Lower lobe of right lung (tissue), 2 donors: Measurements from ENCODE around the gene NFU1. TPM values are rescaled to one million over a fixed set of nuclear protein-coding genes. Genes with fewer than 3 reads are reported as not detected.

Source experiments
- ATAC-seq, 2 donors: fragments of 200-7000 bp; cut with Tn5 transposase; one replicate each; pipeline ENCODE4 v1.9.1; 2020 to 2022; ENCODE audit warnings: mild to moderate bottlenecking in 2 of 2, moderate library complexity in 2 of 2
- DNase-seq: peaks from one replicate; pipeline ENCODE4 v3.0.0-alpha.2; 2020
- H3K27ac ChIP-seq: fragments of 200-600 bp; one replicate; pipeline ENCODE4 v1.8.0; 2022
- H3K27me3 ChIP-seq: fragments of 200-600 bp; one replicate; pipeline ENCODE4 v1.8.0; 2022; ENCODE audit warnings: low read depth
- H3K36me3 ChIP-seq: fragments of 200-600 bp; one replicate; pipeline ENCODE4 v1.8.0; 2022; ENCODE audit warnings: mild to moderate bottlenecking
- H3K4me1 ChIP-seq: fragments of 200-600 bp; one replicate; pipeline ENCODE4 v1.8.0; 2022
- H3K4me3 ChIP-seq: fragments of 200-600 bp; one replicate; pipeline ENCODE4 v1.8.0; 2022; ENCODE audit warnings: mild to moderate bottlenecking
- H3K9me3 ChIP-seq: fragments of 200-600 bp; one replicate; pipeline ENCODE4 v1.8.0; 2022
- CTCF ChIP-seq: fragments of 200-600 bp; IDR thresholded peaks from one replicate; pipeline ENCODE4 v1.8.0; 2022; ENCODE audit warnings: antibody characterized with exemption, mild to moderate bottlenecking
- intact Hi-C: fragments of 100-400 bp; cut with DNase I; formaldehyde crosslinking; loops from one replicate; pipeline ENCODE4 v1.11.0; 2022
- total RNA-seq: library from RNA; stranded (reverse); fragmentation: NEBNext Ultra II Directional; extraction: Animal tissue kit (Norgen Biotek cat#: 25700); gene quantifications from one replicate; pipeline ENCODE4 v1.2.1, GENCODE V29; 2021
- donor health status: DM: no; HTN: yes; CAD: no; lungs with severe emphysema.

Gene NFU1
- total RNA-seq, 1 donor from 2014 or later = 44.2 TPM

DNA sequence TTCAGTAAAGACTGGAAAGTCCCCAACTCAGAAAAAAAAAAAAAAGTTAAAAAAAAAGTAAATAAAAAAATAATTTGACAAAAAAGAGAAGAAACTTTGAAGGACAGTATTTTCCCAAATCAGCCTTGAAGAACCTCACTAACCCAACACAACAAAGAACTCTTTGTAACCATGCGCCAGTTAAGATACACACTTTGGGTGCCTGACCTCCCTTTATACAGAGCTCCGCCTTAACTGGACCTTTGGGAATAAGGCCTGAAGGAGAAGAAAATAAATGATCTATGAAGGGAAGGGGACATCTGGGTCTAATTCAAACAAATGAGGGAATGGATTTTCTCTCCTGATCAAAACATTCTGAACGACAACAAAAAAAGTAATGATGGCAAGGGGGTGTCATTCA lies 48.0 kb downstream of the NFU1 start:
- no peak for ATAC-seq
- intact Hi-C loops = no loop called here

DNA sequence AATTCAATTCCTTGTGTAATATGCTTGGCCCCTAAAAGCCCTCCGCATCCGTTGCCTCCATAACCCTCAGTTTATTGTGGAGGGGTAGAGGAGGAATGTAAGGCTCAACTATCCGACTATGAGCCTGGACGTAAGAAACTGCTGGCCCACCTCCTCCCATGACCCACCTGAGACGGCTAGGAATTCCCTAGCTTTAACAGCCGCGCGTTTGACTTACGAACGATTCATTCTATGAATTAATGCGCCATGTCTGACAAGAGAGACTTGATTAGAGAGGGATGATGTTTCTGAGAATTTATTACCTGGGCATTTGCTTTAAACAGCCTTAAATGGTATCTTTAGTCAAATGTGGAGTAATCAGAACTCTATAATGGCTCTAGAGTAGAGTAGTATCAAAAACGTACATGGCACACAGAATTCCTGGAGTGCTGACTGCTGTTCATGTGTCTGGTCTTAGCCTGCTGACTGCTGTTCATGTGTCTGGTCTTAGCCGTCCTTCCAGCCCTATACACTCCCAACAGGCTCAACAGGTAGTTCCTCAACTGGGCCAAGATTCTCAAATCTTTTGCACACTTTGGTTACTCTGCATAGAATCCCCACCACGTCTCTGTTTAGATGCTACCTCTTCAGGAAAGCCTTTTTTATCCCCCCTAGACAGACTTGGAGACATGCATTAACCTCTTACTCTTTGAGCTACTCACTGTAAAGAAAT lies 49.3 kb downstream of the NFU1 start:
- peaks cover 40% of the 10 kb centered on the region for H3K4me1 ChIP-seq
- intact Hi-C loops = no loop called here
- no peak for DNase-seq

More for the DNA sequence above, 48.0 kb downstream of the NFU1 start:
- DNase-seq = no peak
- peaks cover 5% of the 10 kb centered on the region for H3K36me3 ChIP-seq
- TF ChIP-seq CTCF = no peak
- no peak overlapping the region for H3K27ac ChIP-seq
- H3K4me1 ChIP-seq = peaks cover 27% of the 10 kb centered on the region
- H3K4me3 ChIP-seq = no peak overlapping the region
- no peaks in the 10 kb centered on the region for H3K27me3 ChIP-seq
- no peaks in the 10 kb centered on the region for H3K9me3 ChIP-seq

DNA sequence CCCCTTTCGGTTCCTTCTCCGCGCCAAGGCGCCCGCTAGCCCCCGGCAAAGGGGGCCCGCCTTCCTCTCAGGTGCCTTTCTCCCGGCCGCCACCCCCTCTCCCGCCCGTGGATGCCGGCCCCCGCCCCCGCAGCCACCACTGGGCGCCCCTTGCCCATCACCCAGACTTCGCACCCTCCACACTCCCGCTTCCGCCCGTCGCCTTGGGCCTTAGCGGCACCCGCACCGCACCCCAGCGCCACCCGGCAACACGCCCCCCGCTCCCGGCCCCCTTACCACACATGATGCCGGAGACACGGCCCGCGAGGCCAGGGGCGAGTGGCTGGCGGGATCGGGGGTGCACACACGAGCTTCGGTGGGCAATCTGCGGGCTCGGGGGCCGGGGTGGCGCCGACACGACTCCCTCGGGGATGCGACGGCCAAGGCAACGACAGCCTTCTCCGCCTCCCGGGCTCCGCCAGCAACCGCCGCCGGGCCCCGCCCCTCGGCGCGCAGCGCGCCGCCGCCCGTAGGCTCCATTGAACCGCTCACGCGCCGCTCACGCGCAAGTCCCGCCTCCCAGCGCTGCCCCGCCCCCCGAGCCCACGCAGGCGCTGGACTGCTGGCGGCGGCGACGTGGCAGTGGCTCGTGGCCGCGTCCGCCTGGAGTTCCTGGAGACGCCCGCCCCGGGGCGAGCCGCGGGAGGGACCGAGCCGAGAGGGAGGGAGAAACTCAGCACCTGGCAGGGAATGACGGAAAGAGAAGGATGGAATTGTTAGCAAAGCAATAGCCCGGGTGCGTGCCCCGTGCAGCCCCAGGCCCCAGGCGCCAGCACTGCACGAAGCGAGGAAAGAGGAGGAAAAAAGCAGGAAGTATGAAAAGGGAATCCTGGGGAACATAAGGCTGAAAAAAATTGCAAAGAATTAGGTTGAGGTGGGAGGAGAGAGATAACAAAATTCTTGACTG lies 50.2 kb downstream of the NFU1 start, which contains the start of gene GFPT1:
GFPT1 (minus strand) TSS at position 439 of the 946 bp plus-strand sequence; CDS start at position 283, 156 bp downstream.
- peak within 1 kb of the TSS; percentile 83 for H3K4me3 ChIP-seq
- H3K27me3 ChIP-seq = no peaks in the 10 kb centered on the region
- no peaks in the 10 kb centered on the region for H3K36me3 ChIP-seq
- intact Hi-C loops = no loop called here
- H3K9me3 ChIP-seq = no peaks in the 10 kb centered on the region
- no peak for TF ChIP-seq CTCF
- peaks cover 49% of the 10 kb centered on the region for H3K4me1 ChIP-seq
- DNase-seq = peak; percentile 96
- peak within 1 kb of the TSS; percentile 86 for H3K27ac ChIP-seq
- peak; percentile 99 to 100 for ATAC-seq

More for the DNA sequence above, 49.3 kb downstream of the NFU1 start:
- no peaks in the 10 kb centered on the region for H3K9me3 ChIP-seq
- H3K36me3 ChIP-seq = no peaks in the 10 kb centered on the region
- ATAC-seq = no peak
- H3K27me3 ChIP-seq = no peaks in the 10 kb centered on the region
- peak overlapping the region; percentile 86 for H3K27ac ChIP-seq
- H3K4me3 ChIP-seq = peak overlapping the region; percentile 83
- no peak for TF ChIP-seq CTCF

- DNase-seq = no peak
- Histone ChIP-seq H3K27ac (peak overlapping the region; percentile 86), H3K4me1 (peaks cover 56% of the 10 kb centered on the region), H3K36me3 (no peaks in the 10 kb centered on the region), H3K9me3 (no peaks in the 10 kb centered on the region), H3K27me3 (no peaks in the 10 kb centered on the region), H3K4me3 (peak overlapping the region; percentile 83)
- intact Hi-C loops = no loop called here
- ATAC-seq = peak in 1 of 2 donors; percentile 0
- TF ChIP-seq CTCF = no peak
Measured at GRCh38 chr2:69386360-69386759, 50.9 kb downstream of the NFU1 start.

GRCh38 chr2:69385443-69386151 lies 51.6 kb downstream of the NFU1 start:
- DNase-seq = no peak
- no peak for ATAC-seq
- H3K4me1 ChIP-seq = peaks cover 62% of the 10 kb centered on the region
- H3K36me3 ChIP-seq = no peaks in the 10 kb centered on the region
- H3K27me3 ChIP-seq = no peaks in the 10 kb centered on the region
- intact Hi-C loops = no loop called here
- H3K4me3 ChIP-seq = peak overlapping the region; percentile 83
- peak overlapping the region; percentile 86 for H3K27ac ChIP-seq
- TF ChIP-seq CTCF = no peak
- H3K9me3 ChIP-seq = no peaks in the 10 kb centered on the region
